ENCODE data around the gene RBL2. TPM values are rescaled to one million over a fixed set of nuclear protein-coding genes. Genes with fewer than 3 reads are reported as not detected.
A peak's percentile ranks its signal among the peaks of the same experiment; 100 is the strongest.

RBL2 gene
- total RNA-seq, 4 donors from 2014 or later, result 54.4 to 97.4 (median 80.1) TPM

DNA sequence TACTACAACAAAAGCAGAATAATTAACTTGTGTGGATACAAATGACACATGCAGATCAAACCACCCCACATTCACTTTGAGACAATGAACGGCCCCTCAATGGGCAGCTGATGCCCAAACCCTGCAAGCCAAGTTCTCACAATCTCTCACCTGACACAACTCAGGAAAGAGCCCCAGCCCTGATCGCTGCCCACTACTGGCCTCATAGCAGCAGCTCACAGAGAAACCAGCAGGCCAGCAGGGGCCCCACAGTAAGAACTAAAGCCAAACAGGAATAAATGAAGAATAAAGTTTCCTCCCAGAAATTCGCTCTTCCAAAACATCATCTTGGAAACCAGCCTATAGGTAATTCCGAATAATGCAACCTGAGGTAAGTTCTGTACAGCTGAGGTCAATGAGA, 61.1 kb downstream of the RBL2 start:
- DNase-seq (ENCODE audit: low spot score), result no peak
- no peak for ATAC-seq (ENCODE audit: low FRiP score)
- TF ChIP-seq, protein P1, sequence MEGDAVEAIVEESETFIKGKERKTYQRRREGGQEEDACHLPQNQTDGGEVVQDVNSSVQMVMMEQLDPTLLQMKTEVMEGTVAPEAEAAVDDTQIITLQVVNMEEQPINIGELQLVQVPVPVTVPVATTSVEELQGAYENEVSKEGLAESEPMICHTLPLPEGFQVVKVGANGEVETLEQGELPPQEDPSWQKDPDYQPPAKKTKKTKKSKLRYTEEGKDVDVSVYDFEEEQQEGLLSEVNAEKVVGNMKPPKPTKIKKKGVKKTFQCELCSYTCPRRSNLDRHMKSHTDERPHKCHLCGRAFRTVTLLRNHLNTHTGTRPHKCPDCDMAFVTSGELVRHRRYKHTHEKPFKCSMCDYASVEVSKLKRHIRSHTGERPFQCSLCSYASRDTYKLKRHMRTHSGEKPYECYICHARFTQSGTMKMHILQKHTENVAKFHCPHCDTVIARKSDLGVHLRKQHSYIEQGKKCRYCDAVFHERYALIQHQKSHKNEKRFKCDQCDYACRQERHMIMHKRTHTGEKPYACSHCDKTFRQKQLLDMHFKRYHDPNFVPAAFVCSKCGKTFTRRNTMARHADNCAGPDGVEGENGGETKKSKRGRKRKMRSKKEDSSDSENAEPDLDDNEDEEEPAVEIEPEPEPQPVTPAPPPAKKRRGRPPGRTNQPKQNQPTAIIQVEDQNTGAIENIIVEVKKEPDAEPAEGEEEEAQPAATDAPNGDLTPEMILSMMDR (IDR thresholded peaks at IDR 0.05), result no peak

DNA sequence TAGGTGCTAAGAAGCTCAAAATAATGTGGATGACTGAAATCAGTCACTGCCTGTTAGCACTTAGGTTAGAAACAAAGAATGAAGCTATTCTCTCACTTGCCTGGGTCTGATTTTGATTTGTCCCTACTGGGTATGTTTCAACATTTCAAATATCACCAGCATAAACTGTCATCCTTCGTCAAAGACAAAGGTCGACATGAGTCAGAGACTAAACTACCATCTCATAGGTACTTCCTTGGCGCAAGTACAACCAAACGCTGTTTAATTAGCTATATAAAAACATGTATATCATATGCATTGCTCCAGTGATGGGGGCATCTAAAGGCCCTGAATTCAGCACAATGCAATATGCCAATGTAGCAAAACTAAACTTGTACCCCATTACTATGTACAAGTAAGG, 64.7 kb downstream of the RBL2 start:
- TF ChIP-seq, protein P1 (IDR thresholded peaks at IDR 0.05), result no peak
- no peak for ATAC-seq (ENCODE audit: low FRiP score)
- no peak for DNase-seq (ENCODE audit: low spot score)

DNA sequence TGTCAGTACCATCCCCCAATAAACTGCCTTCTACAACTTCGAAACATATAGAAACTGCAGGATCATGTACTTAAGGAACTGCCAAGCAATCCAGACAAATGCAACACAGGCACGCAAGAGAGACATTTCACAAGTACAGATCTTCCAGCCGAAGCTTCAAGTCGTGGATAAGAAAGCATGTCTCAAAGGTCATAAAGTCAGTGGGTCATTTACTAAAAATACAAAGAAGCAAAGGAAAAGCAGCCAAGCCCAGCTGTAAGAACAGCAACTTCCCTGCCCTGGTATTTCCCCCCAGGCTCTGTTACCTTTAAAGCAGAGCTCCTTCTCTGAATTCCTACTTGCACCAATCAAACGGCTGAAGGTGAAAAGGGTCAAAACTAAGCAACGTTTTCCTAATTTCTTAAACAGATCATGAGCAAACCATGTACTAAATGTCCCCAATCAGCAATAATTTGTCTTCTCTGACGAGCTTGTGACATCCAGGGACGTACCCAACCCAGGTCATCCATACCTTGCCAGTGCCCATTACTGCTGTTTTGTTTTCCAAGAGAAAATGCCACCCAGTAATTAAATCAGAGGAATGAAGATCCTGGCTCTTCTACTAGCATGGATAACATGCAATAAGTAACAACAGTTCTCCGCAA, 67.1 kb downstream of the RBL2 start:
- DNase-seq (ENCODE audit: low spot score) (no peak), ATAC-seq (ENCODE audit: low FRiP score) (no peak)
- TF ChIP-seq, protein P1 (IDR thresholded peaks at IDR 0.05), result no peak

DNA sequence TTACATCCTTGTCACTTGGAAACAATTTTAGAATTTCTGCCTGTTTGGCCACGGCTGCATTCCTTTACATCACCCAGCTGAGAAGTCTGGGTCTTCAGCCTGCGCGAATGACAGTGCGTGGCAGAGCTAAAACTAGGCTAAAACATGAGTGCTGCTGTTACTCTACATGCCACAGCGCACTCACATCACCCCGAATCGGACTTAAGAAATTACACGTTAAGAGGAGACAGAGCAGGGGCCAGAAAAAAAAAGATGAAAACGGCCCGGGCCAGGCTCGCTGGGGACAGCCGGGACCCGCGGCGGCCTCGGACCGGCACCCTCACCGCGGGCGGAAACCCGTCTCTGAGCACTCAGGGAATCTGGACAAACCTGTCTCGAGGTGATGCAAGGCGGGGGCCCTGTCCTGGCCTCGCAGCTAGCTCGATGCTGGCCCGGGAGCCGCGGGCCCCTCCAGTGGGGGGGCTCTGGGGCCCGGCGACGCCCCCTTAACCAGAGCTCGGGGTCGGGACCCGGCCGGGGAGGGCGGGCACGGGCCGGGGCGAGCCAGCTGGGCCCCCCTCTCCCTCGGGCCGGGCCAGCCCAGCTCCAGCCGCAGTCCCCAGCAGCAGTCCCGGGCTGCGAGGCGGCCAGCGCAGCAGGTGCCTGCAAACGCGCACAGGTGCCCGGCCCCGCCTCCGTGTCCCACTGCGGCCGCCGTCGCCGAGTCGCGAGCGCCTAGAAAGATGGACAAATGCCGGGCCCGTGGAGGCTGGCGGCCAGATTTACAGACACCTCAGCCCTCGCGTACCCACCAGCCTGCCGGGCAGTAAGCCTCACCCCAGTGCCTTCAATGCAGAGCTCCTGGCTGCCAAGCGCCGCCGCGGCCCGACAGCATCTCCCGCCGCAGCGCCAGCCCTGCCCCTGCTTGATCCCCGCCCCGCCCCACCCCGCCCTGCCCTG, 68.3 kb downstream of the RBL2 start, which contains the start of gene AKTIP:
Gene AKTIP, minus strand, starts transcription at position 879 of the 939 bp plus-strand sequence. CDS start 2,950 bp downstream, outside the sequence.
- ATAC-seq (ENCODE audit: low FRiP score), result peak; percentile 6
- TF ChIP-seq, protein P1 (IDR thresholded peaks at IDR 0.05), result no peak
- DNase-seq (ENCODE audit: low spot score), result no peak

DNA sequence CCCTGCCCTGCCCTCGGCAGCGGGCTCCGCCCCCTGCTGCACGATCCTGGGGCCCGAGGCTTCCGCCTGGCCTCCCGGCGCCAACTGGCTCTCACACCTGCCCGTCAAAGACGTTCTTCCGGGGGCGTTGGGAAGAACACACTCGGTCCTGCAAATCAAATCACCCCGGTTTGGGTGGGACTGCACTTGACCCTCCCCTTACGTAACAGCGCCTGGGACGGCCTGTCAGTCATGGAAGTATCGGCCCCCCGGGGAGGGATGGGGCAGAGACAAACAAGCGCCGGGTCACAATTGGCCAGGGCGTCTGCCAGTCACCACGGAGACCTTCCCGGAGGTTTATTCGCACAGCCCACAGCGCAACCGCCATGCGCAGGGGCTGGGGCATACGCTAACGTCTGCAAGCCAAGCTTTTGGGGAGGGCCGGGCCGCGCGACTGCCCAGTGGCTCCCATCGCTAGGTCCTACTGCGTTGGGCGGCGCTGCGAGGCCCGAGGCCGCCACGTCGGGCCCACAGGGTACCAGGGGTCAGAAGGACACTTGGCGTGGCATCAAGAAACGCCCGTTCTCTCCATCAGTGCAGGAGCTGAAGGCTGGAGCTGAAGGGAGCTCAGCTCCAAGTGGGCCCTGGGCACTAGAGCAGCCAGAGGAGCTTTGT, 69.1 kb downstream of the RBL2 start:
- DNase-seq (ENCODE audit: low spot score) (peak; percentile 99), ATAC-seq (ENCODE audit: low FRiP score) (peak; percentile 97)
- TF ChIP-seq, protein P1 (IDR thresholded peaks at IDR 0.05), result no peak

DNA sequence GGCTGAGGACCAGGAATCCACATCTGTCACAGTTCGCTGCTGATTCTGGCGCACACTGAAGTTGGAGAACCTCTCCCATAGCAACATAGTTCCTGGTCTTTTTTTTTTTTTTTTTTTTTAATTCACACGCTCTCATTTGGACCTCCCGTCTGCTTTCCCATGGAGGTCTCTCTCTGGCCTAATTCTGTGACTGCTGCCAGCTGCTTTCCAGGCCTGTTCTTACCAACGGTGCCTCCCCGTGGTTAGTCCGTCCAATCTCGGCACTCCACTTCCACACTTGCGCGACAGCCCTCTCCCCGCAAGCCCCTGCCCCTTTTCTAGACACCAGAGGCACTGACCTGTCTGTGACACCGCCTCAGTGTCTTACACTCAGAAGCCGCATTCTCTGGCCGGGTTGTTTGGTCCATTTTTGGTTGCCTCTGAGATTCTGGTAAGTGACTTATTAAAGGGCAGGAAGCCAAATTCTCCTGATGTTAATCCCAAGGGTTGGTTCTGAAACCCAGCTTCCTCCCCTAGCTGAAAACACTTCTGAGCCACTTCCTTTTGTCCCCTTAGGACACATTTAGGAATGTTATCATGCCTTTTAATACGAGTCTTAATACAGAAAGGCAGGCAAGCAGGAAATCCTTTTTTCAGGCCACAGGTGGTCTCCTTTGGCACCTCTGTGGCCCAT, 69.9 kb downstream of the RBL2 start:
- TF ChIP-seq, protein P1 (IDR thresholded peaks at IDR 0.05), result no peak
- no peak for DNase-seq (ENCODE audit: low spot score)
- ATAC-seq (ENCODE audit: low FRiP score), result no peak

All from omental fat pad (tissue), 4 donors.